Measurements from ENCODE around the gene TUSC2. TPM values are rescaled to one million over a fixed set of nuclear protein-coding genes. Genes with fewer than 3 reads are reported as not detected.

Gene TUSC2
- polyA plus RNA-seq, 1 of the 3 experiments (the other 2 are of a cell fraction), result 58.7 TPM

DNA sequence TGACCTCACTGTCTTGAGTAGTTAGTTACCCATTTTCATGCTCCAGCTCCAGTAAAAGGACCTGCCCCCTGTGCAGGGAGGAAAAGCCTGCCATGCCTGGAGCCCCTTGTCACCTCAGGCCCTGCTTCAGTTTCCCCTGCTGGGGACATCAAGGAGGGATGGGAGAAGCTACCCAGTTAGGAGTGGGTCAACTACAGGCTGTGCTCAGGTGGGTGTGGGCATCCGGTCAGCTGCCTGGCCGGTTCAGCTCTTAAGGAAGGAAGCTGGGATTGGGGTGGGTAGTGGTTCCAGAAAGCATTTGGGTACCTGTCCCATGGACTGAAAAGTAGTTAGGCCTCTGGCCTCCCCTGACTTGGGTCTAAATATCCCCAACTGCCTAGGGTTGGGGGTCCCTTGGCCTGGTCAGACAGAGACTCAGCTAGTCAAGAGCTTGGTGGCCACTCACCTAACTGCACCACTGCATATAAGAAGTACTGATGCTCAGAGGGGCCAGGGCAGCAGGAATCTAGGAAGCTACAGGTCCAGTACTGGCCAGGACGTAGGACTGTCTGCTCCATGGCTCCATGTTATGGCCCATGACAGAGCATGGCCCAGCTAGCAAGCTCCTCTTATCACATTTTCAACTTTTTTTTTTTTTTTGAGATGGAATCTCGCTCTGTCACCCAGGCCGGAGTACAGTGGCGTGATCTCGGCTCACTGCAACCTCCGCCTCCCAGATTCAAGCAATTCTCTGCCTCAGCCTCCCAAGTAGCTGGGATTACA, 48.6 kb downstream of the TUSC2 start:
- 92% methylated on average over 8 of the region's 8 CpGs for WGBS (ENCODE audit: low lambda C conversion rate)
- H3K4me2 ChIP-seq, result no peak overlapping the region
- no peak overlapping the region for H3K4me3 ChIP-seq (ENCODE audit: low read depth in 2 of 2, low read length in 1 of 2)
- POLR2A ChIA-PET, result interaction anchor here (1.2 kb wide), 1 partner anchor 20 kb away, joined by 4 read pairs; no protein-coding TSS in a partner anchor
- no peak for DNase-seq
- H3K9me3 ChIP-seq, result no peaks in the 10 kb centered on the region
- H3K27me3 ChIP-seq (ENCODE audit: insufficient read depth), result 0 out of 2 replicates have a peak, but pooled peaks cover 12% of the 10 kb centered on the region
- no peak for TF ChIP-seq TCF12 (IDR thresholded peaks at IDR 0.05)
- TF ChIP-seq NRF1 (IDR thresholded peaks at IDR 0.05; ENCODE audit: low read depth, low read length), result no peak
- no peak for TF ChIP-seq MAX (IDR thresholded peaks at IDR 0.05; ENCODE audit: low read depth)
- no peak for TF ChIP-seq POLR2AphosphoS5 (IDR thresholded peaks at IDR 0.05; ENCODE audit: low read depth, low read length)
- TF ChIP-seq EZH2phosphoT487 (IDR thresholded peaks at IDR 0.05; ENCODE audit: borderline replicate concordance, low read depth), result no peak
- TF ChIP-seq ELF1 (IDR thresholded peaks at IDR 0.05), result no peak
- TF ChIP-seq IRF3 (IDR thresholded peaks at IDR 0.05; ENCODE audit: low read depth, low read length), result no peak
- TF ChIP-seq TAF1 (IDR thresholded peaks at IDR 0.05; ENCODE audit: borderline replicate concordance, low read depth, low read length), result no peak
- TF ChIP-seq RAD21 (IDR thresholded peaks at IDR 0.05; ENCODE audit: low read length), result no peak
- TF ChIP-seq GABPA (IDR thresholded peaks at IDR 0.05; ENCODE audit: low read depth), result no peak
- H3K36me3 ChIP-seq (replicated peaks in 1 of 2; ENCODE audit: control insufficient read depth in 1 of 2, insufficient read depth in 2 of 2, low read length in 1 of 2), result no peaks in the 10 kb centered on the region
- CTCF ChIA-PET, result interaction anchor here (1.0 to 12.2 kb wide), 5 partner anchors 19 to 158 kb away, joined by 4 to 206 read pairs (median 11); partner anchors contain the start of genes GNAT1, HYAL3 and NAA80
- H3F3A ChIP-seq (replicated peaks; ENCODE audit: insufficient read depth), result peaks cover 3% of the 10 kb centered on the region
- no peak overlapping the region for H2AFZ ChIP-seq (ENCODE audit: low read depth)
- H4K20me1 ChIP-seq (ENCODE audit: insufficient read depth), result no peaks in the 10 kb centered on the region
- H3K9ac ChIP-seq, result no peak overlapping the region
- no peaks in the 10 kb centered on the region for H3K9me2 ChIP-seq
- no peaks in the 10 kb centered on the region for H3K79me2 ChIP-seq (ENCODE audit: insufficient read depth)
- peaks cover 0 to 7% of the 10 kb centered on the region in 2 experiments; a peak in 1 of 4 replicates for H3K4me1 ChIP-seq (ENCODE audit: control insufficient read depth in 1 of 2, insufficient read depth in 2 of 2, low read depth in 1 of 2, low read length in 1 of 2)
- no peak overlapping the region for H3K27ac ChIP-seq (ENCODE audit: low read depth in 2 of 2, low read length in 1 of 2)

GRCh38 chr3:50278880-50279224, 49.2 kb downstream of the TUSC2 start, which contains the start of gene LSMEM2:
Gene LSMEM2 (plus strand): TSS chr3:50279087. CDS start chr3:50279114, 27 bp downstream.
- no peaks in the 10 kb centered on the region for H3K79me2 ChIP-seq (ENCODE audit: insufficient read depth)
- H3K4me1 ChIP-seq (ENCODE audit: control insufficient read depth in 1 of 2, insufficient read depth in 2 of 2, low read depth in 1 of 2, low read length in 1 of 2), result peaks cover 0 to 7% of the 10 kb centered on the region in 2 experiments; a peak in 1 of 4 replicates
- no peak within 1 kb of the TSS for H3K27ac ChIP-seq (ENCODE audit: low read depth in 2 of 2, low read length in 1 of 2)
- CTCF ChIA-PET, result interaction anchor here (1.0 to 12.2 kb wide), 5 partner anchors 20 to 157 kb away, joined by 4 to 206 read pairs (median 11); partner anchors contain the start of genes GNAT1, HYAL3 and NAA80
- no peaks in the 10 kb centered on the region for H3K9me3 ChIP-seq
- no peaks in the 10 kb centered on the region for H3K36me3 ChIP-seq (replicated peaks in 1 of 2; ENCODE audit: control insufficient read depth in 1 of 2, insufficient read depth in 2 of 2, low read length in 1 of 2)
- H3K9me2 ChIP-seq, result no peaks in the 10 kb centered on the region
- no peak for TF ChIP-seq RFX5 (IDR thresholded peaks at IDR 0.05; ENCODE audit: low read length)
- TF ChIP-seq ELF1 (IDR thresholded peaks at IDR 0.05), result no peak
- TF ChIP-seq TCF12 (IDR thresholded peaks at IDR 0.05), result no peak
- TF ChIP-seq EP300 (IDR thresholded peaks at IDR 0.05; ENCODE audit: borderline replicate concordance in 1 of 2, low read depth in 1 of 2, low read length in 1 of 2), result no peak
- no peak for TF ChIP-seq TEAD4 (IDR thresholded peaks at IDR 0.05; ENCODE audit: borderline replicate concordance, insufficient read depth)
- TF ChIP-seq MAX (IDR thresholded peaks at IDR 0.05; ENCODE audit: low read depth), result no peak
- TF ChIP-seq USF2 (IDR thresholded peaks at IDR 0.05; ENCODE audit: borderline replicate concordance, low read depth, low read length), result no peak
- no peak for TF ChIP-seq JUND (IDR thresholded peaks at IDR 0.05)
- TF ChIP-seq MXI1 (IDR thresholded peaks at IDR 0.05; ENCODE audit: low read depth, low read length), result no peak
- TF ChIP-seq USF1 (IDR thresholded peaks at IDR 0.05; ENCODE audit: borderline replicate concordance, low read depth), result no peak
- TF ChIP-seq FOXM1 (IDR thresholded peaks at IDR 0.05; ENCODE audit: low read depth), result no peak
- no peak for TF ChIP-seq FOSL2 (IDR thresholded peaks at IDR 0.05; ENCODE audit: borderline replicate concordance, low read depth)
- DNase-seq, result no peak
- H2AFZ ChIP-seq (ENCODE audit: low read depth), result no peak within 1 kb of the TSS
- POLR2A ChIA-PET, result interaction anchor here (1.2 kb wide), 1 partner anchor 19 kb away, joined by 4 read pairs; no protein-coding TSS in a partner anchor
- H3K9ac ChIP-seq, result no peak within 1 kb of the TSS
- H3K27me3 ChIP-seq (ENCODE audit: insufficient read depth), result 0 out of 2 replicates have a peak, but pooled peaks cover 16% of the 10 kb centered on the region
- H4K20me1 ChIP-seq (ENCODE audit: insufficient read depth), result no peaks in the 10 kb centered on the region
- no peak within 1 kb of the TSS for H3K4me2 ChIP-seq
- WGBS (ENCODE audit: low lambda C conversion rate), result 57% methylated on average over 1 of the region's 2 CpGs
- H3F3A ChIP-seq (replicated peaks; ENCODE audit: insufficient read depth), result peaks cover 9% of the 10 kb centered on the region
- H3K4me3 ChIP-seq (ENCODE audit: low read depth in 2 of 2, low read length in 1 of 2), result no peak within 1 kb of the TSS
